KMS-11 (cell line): ENCODE measurements around the gene NOL7.
A peak's percentile ranks its signal among the peaks of the same experiment; 100 is the strongest.

ENCODE experiments used
- H2AFZ ChIP-seq: fragments of 200-600 bp; sonication (generic); 2 replicates; pipeline ENCODE4 v1.6.1; 2016; ENCODE audit warnings: antibody characterized with exemption, mixed run types, low read depth
- H3K27ac ChIP-seq: fragments of 200-600 bp; sonication (generic); 2 replicates; pipeline ENCODE4 v1.6.1; 2016; ENCODE audit warnings: mild to moderate bottlenecking, mixed run types
- H3K27me3 ChIP-seq: fragments of 200-600 bp; sonication (generic); 2 replicates; pipeline ENCODE4 v1.6.1; 2017; ENCODE audit warnings: mild to moderate bottlenecking, low read depth, mixed run types, moderate library complexity; ENCODE audit not compliant: insufficient read depth
- H3K36me3 ChIP-seq: fragments of 200-600 bp; sonication (generic); 2 replicates; pipeline ENCODE4 v1.6.1; 2017; ENCODE audit warnings: mild to moderate bottlenecking, mixed run types; ENCODE audit not compliant: insufficient read depth
- H3K4me1 ChIP-seq: fragments of 200-600 bp; sonication (generic); 2 replicates; pipeline ENCODE4 v1.6.1; 2016; ENCODE audit warnings: mild to moderate bottlenecking, low read depth, mixed run types; ENCODE audit not compliant: poor library complexity, severe bottlenecking
- H3K4me2 ChIP-seq: fragments of 200-600 bp; sonication (generic); 2 replicates; pipeline ENCODE4 v1.7.0; 2016; ENCODE audit warnings: mild to moderate bottlenecking, mixed run types
- H3K4me3 ChIP-seq: fragments of 200-600 bp; sonication (generic); IDR thresholded peaks from 2 replicates; pipeline ENCODE4 v1.6.1; 2017; ENCODE audit warnings: low read depth, low read length, mixed read lengths; ENCODE audit not compliant: insufficient read depth
- H3K79me2 ChIP-seq: fragments of 200-600 bp; sonication (generic); 2 replicates; pipeline ENCODE4 v1.6.1; 2016; ENCODE audit warnings: low read depth, mixed run types; ENCODE audit not compliant: insufficient read depth
- H3K9ac ChIP-seq: fragments of 200-600 bp; sonication (generic); 2 replicates; pipeline ENCODE4 v1.6.1; 2016; ENCODE audit warnings: mild to moderate bottlenecking, mixed run types
- H4K20me1 ChIP-seq: fragments of 200-600 bp; sonication (generic); 2 replicates; pipeline ENCODE4 v1.6.1; 2016; ENCODE audit warnings: mild to moderate bottlenecking, mixed run types; ENCODE audit not compliant: insufficient read depth
- TF ChIP-seq, protein P1 (sequence below): fragments of 200-600 bp; sonication (generic); conservative IDR thresholded peaks from 2 replicates; pipeline ENCODE4 v1.6.1; 2017; ENCODE audit warnings: low read depth, mild to moderate bottlenecking, antibody characterized with exemption, low read length, moderate library complexity, mixed read lengths

The NOL7 gene

DNA sequence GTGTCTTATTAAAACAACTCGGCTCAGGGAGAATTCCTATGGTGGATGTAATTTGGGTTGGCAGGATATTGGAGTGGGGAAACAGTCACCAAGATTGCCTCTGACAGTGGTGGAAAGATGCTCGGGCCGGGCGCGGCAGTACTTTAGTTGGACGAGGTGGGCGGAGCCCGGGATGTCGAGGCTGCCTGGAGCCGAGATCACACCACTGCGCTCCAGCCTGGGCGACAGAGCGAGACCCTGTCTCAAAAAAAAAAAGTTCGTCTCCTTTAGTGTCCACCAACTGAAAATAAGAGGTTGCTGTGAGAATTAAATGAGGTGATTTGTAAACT lies 621 bp downstream of the NOL7 start:
- peak overlapping the region; percentile 72 for H2AFZ ChIP-seq
- H3K4me3 ChIP-seq, result no peak overlapping the region
- no peaks in the 10 kb centered on the region for H3K27me3 ChIP-seq
- H3K4me2 ChIP-seq, result peak overlapping the region; percentile 85
- peak overlapping the region; percentile 93 for H3K27ac ChIP-seq
- 0 out of 2 replicates have a peak, but pooled peaks cover 9% of the 10 kb centered on the region for H4K20me1 ChIP-seq
- peaks cover 49% of the 10 kb centered on the region for H3K4me1 ChIP-seq
- H3K9ac ChIP-seq, result peak overlapping the region; percentile 94
- TF ChIP-seq, protein P1, sequence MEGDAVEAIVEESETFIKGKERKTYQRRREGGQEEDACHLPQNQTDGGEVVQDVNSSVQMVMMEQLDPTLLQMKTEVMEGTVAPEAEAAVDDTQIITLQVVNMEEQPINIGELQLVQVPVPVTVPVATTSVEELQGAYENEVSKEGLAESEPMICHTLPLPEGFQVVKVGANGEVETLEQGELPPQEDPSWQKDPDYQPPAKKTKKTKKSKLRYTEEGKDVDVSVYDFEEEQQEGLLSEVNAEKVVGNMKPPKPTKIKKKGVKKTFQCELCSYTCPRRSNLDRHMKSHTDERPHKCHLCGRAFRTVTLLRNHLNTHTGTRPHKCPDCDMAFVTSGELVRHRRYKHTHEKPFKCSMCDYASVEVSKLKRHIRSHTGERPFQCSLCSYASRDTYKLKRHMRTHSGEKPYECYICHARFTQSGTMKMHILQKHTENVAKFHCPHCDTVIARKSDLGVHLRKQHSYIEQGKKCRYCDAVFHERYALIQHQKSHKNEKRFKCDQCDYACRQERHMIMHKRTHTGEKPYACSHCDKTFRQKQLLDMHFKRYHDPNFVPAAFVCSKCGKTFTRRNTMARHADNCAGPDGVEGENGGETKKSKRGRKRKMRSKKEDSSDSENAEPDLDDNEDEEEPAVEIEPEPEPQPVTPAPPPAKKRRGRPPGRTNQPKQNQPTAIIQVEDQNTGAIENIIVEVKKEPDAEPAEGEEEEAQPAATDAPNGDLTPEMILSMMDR, result no peak
- H3K79me2 ChIP-seq, result peaks cover 41% of the 10 kb centered on the region
- peaks cover 4% of the 10 kb centered on the region; the same call in 1 of the 2 replicates for H3K36me3 ChIP-seq

DNA sequence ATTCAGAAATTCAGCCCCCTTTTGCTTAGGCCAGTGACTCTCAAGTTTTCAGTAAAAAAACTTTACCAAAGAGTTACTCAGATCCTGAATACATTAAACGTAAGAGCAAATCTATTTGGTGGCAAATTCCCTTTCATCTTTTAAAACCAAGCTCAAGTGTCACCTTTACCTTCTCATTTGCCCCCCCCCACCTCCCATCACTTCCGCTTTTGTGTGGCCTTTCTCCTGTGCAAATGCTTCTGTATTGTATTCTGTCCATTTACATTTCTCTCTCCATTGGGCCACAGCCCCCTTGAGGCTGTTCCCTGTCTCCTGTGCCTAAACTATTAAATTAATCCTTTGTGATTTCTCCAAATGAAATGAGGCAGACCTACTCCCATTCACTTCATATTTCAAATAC lies 1.9 kb downstream of the NOL7 start:
- Histone ChIP-seq H3K4me2 (peak overlapping the region; percentile 85), H3K9ac (no peak overlapping the region; the same call in 1 of the 2 replicates), H3K27ac (no peak overlapping the region), H3K4me1 (peaks cover 36% of the 10 kb centered on the region), H3K79me2 (peaks cover 41% of the 10 kb centered on the region), H3K4me3 (no peak overlapping the region), H3K36me3 (peaks cover 4% of the 10 kb centered on the region; the same call in 1 of the 2 replicates), H3K27me3 (no peaks in the 10 kb centered on the region), H2AFZ (no peak overlapping the region), H4K20me1 (0 out of 2 replicates have a peak, but pooled peaks cover 9% of the 10 kb centered on the region)
- TF ChIP-seq, protein P1, result no peak

DNA sequence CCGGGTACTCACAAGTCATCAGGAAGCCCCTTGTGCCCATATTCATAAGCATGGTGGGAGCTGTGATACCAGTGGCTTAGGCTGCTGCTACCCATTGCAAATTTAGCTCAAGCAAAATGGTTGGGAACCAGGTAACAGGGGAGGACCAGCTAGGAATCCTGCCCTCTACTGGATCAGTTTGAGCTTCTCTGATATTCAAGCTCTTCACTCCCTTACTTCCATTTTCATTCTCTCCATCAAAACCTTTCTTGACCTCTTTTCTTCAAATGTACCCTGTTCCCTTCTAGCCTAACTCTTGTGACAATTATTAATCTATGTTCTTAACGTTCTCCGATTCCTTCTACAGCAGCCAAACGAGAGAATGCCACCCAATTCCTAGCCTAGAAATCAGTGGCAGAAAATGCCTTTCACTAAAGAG lies 9.7 kb downstream of the NOL7 start:
- Histone ChIP-seq H3K27me3 (no peaks in the 10 kb centered on the region), H3K27ac (no peak overlapping the region), H3K4me1 (peaks cover 12% of the 10 kb centered on the region), H2AFZ (no peak overlapping the region), H3K36me3 (no peaks in the 10 kb centered on the region; the same call in 1 of the 2 replicates), H3K4me3 (no peak overlapping the region), H3K79me2 (no peaks in the 10 kb centered on the region), H3K9ac (no peak overlapping the region), H3K4me2 (no peak overlapping the region), H4K20me1 (no peaks in the 10 kb centered on the region)
- TF ChIP-seq, protein P1, result peak; percentile 69

DNA sequence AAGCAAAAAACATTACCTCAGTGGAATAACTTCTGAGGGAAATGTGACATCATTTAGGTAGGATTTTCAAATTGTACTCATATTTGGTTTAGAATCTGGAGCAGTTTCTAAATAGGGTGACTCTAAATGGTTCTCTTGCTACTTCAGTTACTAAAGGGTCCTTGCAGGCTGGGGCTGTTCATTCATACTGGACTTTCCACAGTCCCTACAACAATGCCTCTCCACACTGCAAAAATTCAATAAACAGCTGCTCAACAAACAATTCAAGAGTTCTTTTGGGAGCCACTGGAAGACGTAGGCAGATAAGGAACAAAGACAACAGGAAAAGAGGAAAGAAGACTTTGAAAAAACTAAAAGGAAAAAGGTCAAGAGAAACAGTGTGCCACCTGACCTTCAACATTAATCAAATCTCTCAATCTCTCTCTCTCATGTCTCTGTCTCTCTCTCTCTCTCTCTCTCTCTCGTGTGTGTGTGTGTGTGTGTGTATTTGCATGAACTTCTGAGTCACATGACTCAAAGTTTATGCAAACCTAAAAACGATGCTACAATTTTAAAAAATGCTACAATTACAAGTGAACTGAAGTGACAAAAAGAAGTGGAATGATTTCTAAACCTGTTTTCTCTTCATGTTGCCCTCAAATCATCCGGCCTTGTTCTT lies 14.5 kb downstream of the NOL7 start:
- no peak overlapping the region for H3K4me3 ChIP-seq
- no peaks in the 10 kb centered on the region for H3K79me2 ChIP-seq
- H3K27ac ChIP-seq, result no peak overlapping the region
- H3K27me3 ChIP-seq, result no peaks in the 10 kb centered on the region
- TF ChIP-seq, protein P1, result no peak
- H3K4me1 ChIP-seq, result peaks cover 11% of the 10 kb centered on the region
- no peaks in the 10 kb centered on the region for H4K20me1 ChIP-seq
- no peak overlapping the region for H2AFZ ChIP-seq
- H3K9ac ChIP-seq, result no peak overlapping the region
- H3K4me2 ChIP-seq, result no peak overlapping the region
- no peaks in the 10 kb centered on the region for H3K36me3 ChIP-seq
